HG03103 (cell line): ENCODE data around the gene TEX261.

Source experiments
- ATAC-seq: cut with Tn5 transposase; IDR thresholded peaks from one replicate; pipeline ENCODE4 v1.9.1; 2021; ENCODE audit warnings: low read depth; ENCODE audit not compliant: unreplicated experiment

TEX261 gene

GRCh38 chr2:70983506-70984227 is 11.0 kb downstream of the TEX261 start:
- no peak for ATAC-seq

DNA sequence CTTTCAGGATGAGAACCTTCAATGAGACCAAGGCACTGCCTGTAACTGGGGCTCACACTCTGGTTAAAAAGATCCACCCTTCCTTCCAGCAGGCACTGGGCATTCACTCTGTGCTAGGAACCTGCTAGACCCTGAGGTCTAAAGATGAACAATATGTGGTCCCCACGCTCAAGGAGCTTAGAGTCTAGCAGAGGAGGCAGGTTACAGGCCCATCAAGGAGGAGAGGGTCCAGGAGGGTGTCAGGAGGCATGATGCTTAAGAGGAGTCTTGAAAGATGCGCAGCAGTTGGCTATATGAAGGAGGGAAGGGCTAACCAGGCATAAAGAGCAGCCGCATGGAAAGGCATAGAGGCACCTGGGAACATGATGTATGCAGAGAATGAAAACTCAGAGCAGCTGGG is 11.7 kb downstream of the TEX261 start:
- ATAC-seq: no peak

- ATAC-seq: no peak
Observed at GRCh38 chr2:70981866-70982810, 12.5 kb downstream of the TEX261 start.

- no peak for ATAC-seq
Observed at GRCh38 chr2:70981421-70981820, 13.3 kb downstream of the TEX261 start.

DNA sequence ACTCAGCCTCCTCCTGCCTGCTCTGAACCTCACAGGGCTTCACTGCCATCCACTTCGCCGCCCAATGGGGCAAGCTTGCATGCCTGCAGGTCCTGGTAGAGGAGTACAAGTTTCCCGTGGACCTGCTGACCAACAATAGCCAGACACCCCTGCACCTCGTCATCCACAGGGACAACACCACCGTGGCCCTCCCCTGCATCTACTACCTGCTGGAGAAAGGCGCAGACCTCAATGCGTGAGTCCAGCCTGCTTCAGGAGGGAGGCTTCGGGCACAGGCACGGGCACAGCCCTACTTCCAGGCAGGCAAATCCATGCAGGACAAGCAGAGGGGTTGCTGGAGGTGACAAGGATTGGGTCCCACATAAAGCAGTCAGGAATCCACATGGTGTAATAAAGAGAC is 15.0 kb downstream of the TEX261 start:
- ATAC-seq: no peak

DNA sequence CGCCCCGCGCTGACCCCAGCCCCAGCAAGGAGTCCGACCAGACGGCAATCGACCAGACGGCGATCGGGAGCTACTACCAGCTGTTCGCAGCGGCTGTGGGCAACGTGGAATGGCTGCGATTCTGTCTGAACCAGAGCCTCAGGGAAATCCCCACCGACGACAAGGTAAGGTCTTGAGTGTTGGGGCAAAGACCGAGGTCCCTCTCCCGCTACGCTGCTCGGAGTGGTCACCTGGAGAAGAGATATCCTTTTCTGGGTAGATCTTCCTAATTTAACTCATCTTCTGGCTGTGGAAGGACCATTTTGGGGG is 15.5 kb downstream of the TEX261 start:
- ATAC-seq: no peak

- no peak for ATAC-seq
Observed at GRCh38 chr2:70978341-70979179, 16.1 kb downstream of the TEX261 start, which contains the start of gene ANKRD53. Gene ANKRD53 (plus strand): TSS chr2:70978630. CDS start chr2:70978646, 16 bp downstream.

DNA sequence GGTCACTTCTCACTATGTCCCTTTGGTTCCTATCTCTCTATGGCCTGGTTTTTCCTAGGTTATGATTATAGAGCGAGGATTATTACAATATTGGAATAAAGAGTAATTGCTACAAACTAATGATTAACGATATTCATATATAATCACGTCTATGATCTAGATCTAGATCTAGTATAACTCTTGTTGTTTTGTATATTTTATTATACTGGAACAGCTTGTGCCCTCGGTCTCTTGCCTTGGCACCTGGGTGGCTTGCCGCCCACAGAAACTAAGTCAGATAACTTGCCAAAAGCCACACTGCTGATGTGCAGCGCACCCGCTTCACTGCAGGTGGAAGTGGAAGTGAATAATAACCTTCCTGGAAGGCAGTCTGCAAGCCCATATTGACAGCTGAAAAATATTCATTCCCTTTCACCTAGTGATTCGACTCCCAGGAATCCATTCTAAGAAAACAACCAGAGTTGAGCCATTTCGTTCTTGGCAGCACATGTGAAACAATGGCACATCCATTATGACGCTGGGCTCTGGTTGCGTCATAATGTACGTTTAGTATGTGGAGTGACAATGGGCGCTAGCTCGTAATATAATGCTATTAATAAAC is 17.0 kb downstream of the TEX261 start:
- ATAC-seq: no peak

DNA sequence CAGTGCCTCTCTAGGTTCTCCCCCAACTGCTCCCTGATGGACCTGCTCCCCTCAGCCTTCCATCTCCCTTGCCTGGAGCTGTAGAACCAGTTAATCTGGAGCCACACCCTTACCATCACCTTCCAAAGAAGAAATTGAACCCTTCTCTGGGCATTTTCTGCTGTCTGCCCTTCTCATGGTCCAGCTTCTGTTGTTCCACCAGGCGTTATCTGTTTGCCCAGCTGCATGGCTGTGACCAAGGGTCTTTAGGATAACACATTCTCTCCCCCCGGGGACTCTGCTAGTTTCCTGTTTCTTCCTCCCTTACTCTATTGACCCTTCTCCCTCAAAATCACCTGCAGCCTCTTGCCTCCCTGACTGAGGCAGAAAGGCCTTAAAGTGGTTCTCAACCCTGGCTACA is 19.4 kb downstream of the TEX261 start:
- no peak for ATAC-seq

DNA sequence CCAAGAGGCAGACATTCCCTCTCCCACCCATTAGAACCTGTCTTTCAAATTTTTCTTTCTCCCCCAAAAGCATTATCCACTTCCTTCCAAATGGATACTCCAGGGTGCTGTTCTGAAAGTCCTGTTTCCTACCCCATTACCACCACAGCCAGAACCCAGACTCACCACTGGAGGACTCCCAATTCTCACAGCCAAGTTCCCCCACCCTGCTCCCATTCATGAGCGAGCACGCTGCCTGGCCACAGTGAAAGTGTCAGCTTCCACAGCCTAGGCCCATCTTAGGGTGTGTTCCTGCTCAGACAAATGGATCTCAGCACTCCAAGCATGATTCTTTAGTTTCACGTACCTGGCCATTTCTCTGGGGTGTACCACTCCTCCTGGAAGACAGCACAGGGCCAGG is 20.1 kb downstream of the TEX261 start:
- no peak for ATAC-seq

- no peak for ATAC-seq
Observed at GRCh38 chr2:70967189-70967588, 27.5 kb downstream of the TEX261 start.

DNA sequence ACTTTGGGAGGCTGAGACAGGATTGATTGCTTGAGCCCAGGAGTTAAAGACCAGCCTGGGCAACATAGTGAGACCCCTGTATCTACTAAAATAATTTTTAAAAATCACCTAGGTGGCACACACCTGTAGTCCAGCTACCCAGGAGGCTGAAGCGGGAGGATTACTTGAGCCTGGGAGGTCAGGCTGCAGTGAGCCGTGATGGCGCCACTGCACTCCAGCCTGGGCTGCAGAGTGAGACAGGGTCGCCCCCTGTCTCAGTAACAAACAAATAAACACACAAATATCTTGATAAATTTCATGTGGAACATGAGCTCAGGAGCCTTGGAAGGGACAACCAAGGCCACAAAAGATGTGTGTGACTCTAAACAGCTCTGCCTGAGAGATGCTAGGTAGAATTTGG is 28.0 kb downstream of the TEX261 start:
- no peak for ATAC-seq

DNA sequence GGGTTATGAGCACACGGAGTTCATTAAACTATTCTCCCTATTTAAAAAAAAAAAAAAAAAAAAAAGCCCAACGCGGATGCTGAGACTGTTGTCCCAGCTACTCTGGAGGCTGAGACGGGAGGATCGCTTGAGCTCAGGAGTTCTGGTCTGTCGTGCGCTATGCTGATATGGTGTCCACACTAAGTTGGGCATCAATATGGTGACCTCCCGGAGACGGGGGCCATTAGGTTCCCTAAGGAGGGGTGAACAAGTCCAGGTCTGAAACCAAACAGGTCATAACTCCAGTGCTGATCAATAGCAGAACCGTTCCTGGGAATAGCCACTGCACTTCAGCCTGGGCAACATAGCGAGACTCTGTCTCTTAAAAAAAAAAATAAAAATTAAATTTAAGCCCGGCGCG is 29.2 kb downstream of the TEX261 start:
- no peak for ATAC-seq

- ATAC-seq: peak; percentile 75
Observed at GRCh38 chr2:70964596-70965386, 29.9 kb downstream of the TEX261 start.

- no peak for ATAC-seq
Observed at GRCh38 chr2:70964133-70964532, 30.5 kb downstream of the TEX261 start.

DNA sequence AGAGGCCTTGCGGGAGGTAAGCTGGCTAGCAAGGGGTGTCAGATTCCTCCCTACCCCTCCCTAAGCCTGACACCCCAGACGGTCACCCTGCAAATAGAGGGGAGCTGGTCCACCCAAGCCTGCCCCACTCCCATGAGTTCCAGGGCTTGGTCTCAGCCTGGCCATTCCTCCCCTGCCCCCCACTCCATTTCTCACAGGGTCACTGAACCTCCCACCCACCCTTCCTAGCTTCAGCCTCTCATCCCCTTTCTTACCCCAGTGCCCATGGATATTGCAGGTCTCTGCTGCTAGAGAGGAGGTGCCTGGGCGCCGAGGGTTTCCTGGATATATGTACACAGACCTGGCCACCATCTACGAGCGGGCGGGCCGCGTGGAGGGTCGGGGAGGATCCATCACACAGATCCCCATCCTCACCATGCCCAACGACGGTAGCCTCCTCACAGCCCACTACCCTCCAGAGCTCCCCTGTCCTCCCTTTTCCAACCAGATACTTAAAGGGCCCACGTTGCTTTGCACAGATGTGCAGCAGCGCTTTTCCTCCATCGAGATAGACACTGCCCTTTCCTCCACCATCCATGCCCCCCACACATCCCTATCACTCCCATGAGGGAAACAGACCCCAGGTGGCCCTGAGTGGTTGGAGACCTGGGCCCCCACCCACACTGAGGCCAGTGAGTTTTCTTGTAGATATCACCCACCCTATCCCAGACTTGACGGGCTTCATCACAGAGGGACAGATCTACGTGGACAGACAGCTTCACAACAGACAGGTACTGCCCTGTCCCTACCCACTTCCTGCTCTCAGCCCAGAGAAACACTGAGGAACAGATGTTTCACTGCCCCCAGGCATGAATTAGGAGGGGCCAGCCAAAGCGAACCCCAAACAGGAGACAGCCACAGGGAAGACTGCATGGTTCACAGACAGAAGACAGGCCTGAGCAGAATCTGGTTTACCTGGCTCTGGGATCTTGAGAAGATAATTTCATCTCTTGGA is 31.5 kb downstream of the TEX261 start:
- no peak for ATAC-seq

DNA sequence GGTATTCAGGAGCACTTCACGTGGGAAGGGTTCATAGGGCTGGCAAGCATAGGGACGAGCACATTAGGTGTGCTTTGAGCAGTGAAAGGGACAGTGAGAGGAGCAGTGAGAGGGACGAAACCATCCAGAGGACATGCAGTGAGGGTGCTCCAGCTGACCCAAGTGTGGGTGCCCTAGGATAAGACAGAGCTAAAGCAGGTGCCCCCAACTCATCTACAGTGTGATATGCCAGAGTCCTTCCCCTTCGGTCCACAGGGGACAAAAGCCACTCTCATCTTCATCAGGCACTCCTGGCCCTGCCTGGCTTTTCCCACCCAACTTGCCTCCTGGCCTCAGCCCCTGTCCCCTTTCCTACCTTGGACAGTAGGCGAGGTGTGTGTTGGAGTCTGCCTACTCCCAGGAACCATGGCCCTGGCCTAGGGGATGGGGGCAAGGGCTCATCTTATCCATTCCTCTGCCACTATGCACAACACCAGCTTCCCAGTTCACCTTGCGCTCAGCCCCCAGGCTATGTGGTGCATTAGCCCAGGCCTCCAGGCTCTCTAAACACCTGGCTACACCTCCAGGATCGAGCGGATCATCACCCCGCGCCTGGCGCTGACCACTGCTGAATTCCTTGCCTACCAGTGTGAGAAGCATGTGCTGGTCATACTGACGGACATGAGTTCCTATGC is 32.3 kb downstream of the TEX261 start:
- ATAC-seq: no peak

DNA sequence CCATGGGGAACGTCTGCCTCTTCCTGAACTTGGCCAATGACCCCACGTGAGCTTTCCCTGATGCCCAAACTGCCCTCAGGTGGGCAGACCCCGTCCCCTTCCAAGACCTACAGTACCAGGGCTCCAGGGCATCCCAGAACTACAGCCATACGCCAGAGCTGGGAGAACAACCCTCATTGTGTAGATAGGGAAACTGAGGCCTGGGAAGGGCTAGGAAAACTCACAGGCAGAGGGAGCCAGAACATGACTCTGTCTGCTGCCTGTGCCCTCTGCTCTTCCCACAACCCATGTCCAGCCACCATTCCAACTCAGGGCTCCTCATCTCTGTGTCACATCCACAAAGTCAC is 33.1 kb downstream of the TEX261 start:
- ATAC-seq: no peak
